HG03442 (cell line): Measurements from ENCODE around the gene NDUFV2.
A peak's percentile ranks its signal among the peaks of the same experiment; 100 is the strongest.
"Not testable (repeated sequence)": the region's sequence is repeated elsewhere in the genome, so short reads cannot be mapped to it uniquely, and the experiment has no call there.

Source experiments
- ATAC-seq: cut with Tn5 transposase; IDR thresholded peaks from one replicate; pipeline ENCODE4 v1.9.1; 2021; ENCODE audit warnings: mild to moderate bottlenecking, moderate library complexity; ENCODE audit not compliant: unreplicated experiment

Gene NDUFV2

GRCh38 chr18:9088727-9089126 lies 13.8 kb upstream of the NDUFV2 start:
- ATAC-seq, result not testable (repeated sequence)

GRCh38 chr18:9090578-9090977 lies 11.9 kb upstream of the NDUFV2 start:
- no peak for ATAC-seq

- no peak for ATAC-seq
Observed at GRCh38 chr18:9091066-9091476, 11.4 kb upstream of the NDUFV2 start.

- no peak for ATAC-seq
Observed at GRCh38 chr18:9092665-9093064, 9.8 kb upstream of the NDUFV2 start.

- ATAC-seq, result not testable (repeated sequence)
Observed at GRCh38 chr18:9093109-9093508, 9.4 kb upstream of the NDUFV2 start.

GRCh38 chr18:9094307-9095226 lies 7.9 kb upstream of the NDUFV2 start:
- peak; percentile 23 for ATAC-seq

- ATAC-seq, result peak; percentile 81
Observed at GRCh38 chr18:9095297-9096006, 7.0 kb upstream of the NDUFV2 start.

- no peak for ATAC-seq
Observed at GRCh38 chr18:9096007-9096371, 6.5 kb upstream of the NDUFV2 start.

- no peak for ATAC-seq
Observed at GRCh38 chr18:9096685-9097084, 5.8 kb upstream of the NDUFV2 start.

GRCh38 chr18:9097349-9097748 lies 5.2 kb upstream of the NDUFV2 start:
- ATAC-seq, result no peak

- ATAC-seq, result no peak
Observed at GRCh38 chr18:9100796-9101195, 1.7 kb upstream of the NDUFV2 start.

- ATAC-seq, result peak; percentile 0
Observed at GRCh38 chr18:9101730-9102507, 580 bp upstream of the NDUFV2 start.

- ATAC-seq, result no peak
Observed at GRCh38 chr18:9103376-9103873, 926 bp downstream of the NDUFV2 start.

- ATAC-seq, result no peak
Observed at GRCh38 chr18:9104244-9104901, 1.9 kb downstream of the NDUFV2 start.

- no peak for ATAC-seq
Observed at GRCh38 chr18:9105420-9105819, 2.9 kb downstream of the NDUFV2 start.

- no peak for ATAC-seq
Observed at GRCh38 chr18:9106094-9106493, 3.6 kb downstream of the NDUFV2 start.

GRCh38 chr18:9106800-9107584 lies 4.5 kb downstream of the NDUFV2 start:
- no peak for ATAC-seq

GRCh38 chr18:9108911-9109310 lies 6.4 kb downstream of the NDUFV2 start:
- ATAC-seq, result no peak

- no peak for ATAC-seq
Observed at GRCh38 chr18:9109523-9109922, 7.0 kb downstream of the NDUFV2 start.
